MM.1S (cell line): ENCODE results near the gene GDF9.

Experiments used
- EZH2 ChIP-seq: fragments of 300-600 bp; sonication (generic); optimal IDR thresholded peaks from 2 replicates; pipeline ENCODE3; 2017; ENCODE audit warnings: low read depth, mild to moderate bottlenecking, antibody characterized with exemption, low read length, mixed read lengths
- EZH2phosphoT487 ChIP-seq: fragments of 300-600 bp; sonication (generic); IDR thresholded peaks from 2 replicates; pipeline ENCODE4 v1.6.1; 2018; ENCODE audit warnings: antibody characterized with exemption, low read length
- TF ChIP-seq, protein P1 (sequence below): fragments of 300-600 bp; sonication (generic); IDR thresholded peaks from 2 replicates; pipeline ENCODE4 v1.5.1; 2016; ENCODE audit warnings: antibody characterized with exemption, low read length, mixed read lengths

GRCh38 chr5:132836852-132837251 lies 29.4 kb downstream of the GDF9 start:
- TF ChIP-seq EZH2phosphoT487 (no peak), EZH2 (no peak)
- TF ChIP-seq, protein P1, sequence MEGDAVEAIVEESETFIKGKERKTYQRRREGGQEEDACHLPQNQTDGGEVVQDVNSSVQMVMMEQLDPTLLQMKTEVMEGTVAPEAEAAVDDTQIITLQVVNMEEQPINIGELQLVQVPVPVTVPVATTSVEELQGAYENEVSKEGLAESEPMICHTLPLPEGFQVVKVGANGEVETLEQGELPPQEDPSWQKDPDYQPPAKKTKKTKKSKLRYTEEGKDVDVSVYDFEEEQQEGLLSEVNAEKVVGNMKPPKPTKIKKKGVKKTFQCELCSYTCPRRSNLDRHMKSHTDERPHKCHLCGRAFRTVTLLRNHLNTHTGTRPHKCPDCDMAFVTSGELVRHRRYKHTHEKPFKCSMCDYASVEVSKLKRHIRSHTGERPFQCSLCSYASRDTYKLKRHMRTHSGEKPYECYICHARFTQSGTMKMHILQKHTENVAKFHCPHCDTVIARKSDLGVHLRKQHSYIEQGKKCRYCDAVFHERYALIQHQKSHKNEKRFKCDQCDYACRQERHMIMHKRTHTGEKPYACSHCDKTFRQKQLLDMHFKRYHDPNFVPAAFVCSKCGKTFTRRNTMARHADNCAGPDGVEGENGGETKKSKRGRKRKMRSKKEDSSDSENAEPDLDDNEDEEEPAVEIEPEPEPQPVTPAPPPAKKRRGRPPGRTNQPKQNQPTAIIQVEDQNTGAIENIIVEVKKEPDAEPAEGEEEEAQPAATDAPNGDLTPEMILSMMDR, result no peak
